GM12878 (cell line): ENCODE results near the gene PARD6B. TPM values are rescaled to one million over a fixed set of nuclear protein-coding genes. Genes with fewer than 3 reads are reported as not detected.
"Not testable (repeated sequence)": the region's sequence is repeated elsewhere in the genome, so short reads cannot be mapped to it uniquely, and the experiment has no call there.

ENCODE experiments used
- ATAC-seq: fragments of 200-7000 bp; cut with Tn5 transposase; 3 replicates; pipeline ENCODE4 v1.9.1; 2020; ENCODE audit warnings: mild to moderate bottlenecking, moderate library complexity
- BruUV-seq: library from RNA; stranded (reverse); fragments of 400-500 nt; replicated peaks from 2 replicates; lab custom pipeline; 2021; lab: Mats Ljungman, UMichigan
- CTCF ChIA-PET: fragments of 300-600 bp; sonication (Branson Sonifier 250); formaldehyde crosslinking; extraction: SDS; loops from one replicate; lab custom pipeline; 2021; ENCODE audit warnings: inconsistent platforms; lab: Yijun Ruan, JAX
- POLR2A ChIA-PET: fragments of 350-600 bp; formaldehyde crosslinking; extraction: SDS; loops from one replicate; lab custom pipeline; 2021; ENCODE audit warnings: inconsistent platforms; lab: Charles Lee
- RAD21 ChIA-PET: fragments of 300-600 bp; sonication (Branson Sonifier 250); formaldehyde crosslinking; loops from one replicate; lab custom pipeline; 2023; ENCODE audit warnings: antibody characterized with exemption; ENCODE audit not compliant: unreplicated experiment; lab: Charles Lee
- SMC1A ChIA-PET: fragments of 300-600 bp; sonication (Branson Sonifier 250); formaldehyde crosslinking; loops from one replicate; lab custom pipeline; 2023; ENCODE audit not compliant: unreplicated experiment, uncharacterized antibody; lab: Charles Lee
- DNase-seq: peaks from one replicate; pipeline ENCODE4 v3.0.0-alpha.2; 2011; ENCODE audit warnings: low read depth, low spot score
- FAIRE-seq: peaks from 3 replicates; lab custom pipeline; 2011; peaks lifted over from hg19 to GRCh38; lab: Jason Lieb, UNC
- H2AFZ ChIP-seq: 2 replicates; pipeline ENCODE4 v1.6.0; 2011; ENCODE audit warnings: low read depth, low read length, control low read depth; ENCODE audit not compliant: control insufficient read depth
- H3K27ac ChIP-seq: 2 replicates; pipeline ENCODE4 v1.5.1; 2011; ENCODE audit warnings: control low read depth; ENCODE audit not compliant: control insufficient read depth, insufficient read depth
- H3K27me3 ChIP-seq, 2 experiments: replicated peaks in 1 of 2; 2 replicates each; pipeline versions ENCODE4 v1.6.0 to v1.6.1; 2011; ENCODE audit warnings: low read length in 1 of 2; ENCODE audit not compliant: control insufficient read depth in 2 of 2, insufficient read depth in 2 of 2
- H3K36me3 ChIP-seq, 2 experiments: 2 replicates each; pipeline ENCODE4 v1.5.1; 2011; ENCODE audit warnings: low read length in 1 of 2; ENCODE audit not compliant: control insufficient read depth in 2 of 2, insufficient read depth in 2 of 2
- H3K4me1 ChIP-seq: 2 replicates; pipeline ENCODE4 v1.6.1; 2011; ENCODE audit warnings: mild to moderate bottlenecking, low read length, moderate library complexity, mixed read lengths; ENCODE audit not compliant: control insufficient read depth, insufficient read depth
- H3K4me2 ChIP-seq: 2 replicates; pipeline ENCODE4 v1.6.0; 2011; ENCODE audit warnings: control low read depth; ENCODE audit not compliant: control insufficient read depth, insufficient read depth
- H3K4me3 ChIP-seq: fragments of 200-600 bp; sonication (generic); 2 replicates; pipeline ENCODE4 v1.5.1; 2016
- H3K79me2 ChIP-seq: 2 replicates; pipeline ENCODE4 v1.6.0; 2011; ENCODE audit warnings: low read length; ENCODE audit not compliant: control insufficient read depth, insufficient read depth
- H3K9ac ChIP-seq: 2 replicates; pipeline ENCODE4 v1.8.0; 2011; ENCODE audit warnings: low read length, control low read depth, mixed read lengths; ENCODE audit not compliant: control insufficient read depth, insufficient read depth
- H3K9me3 ChIP-seq: replicated peaks from 3 replicates; pipeline ENCODE4 v1.5.1; 2011; ENCODE audit warnings: mild to moderate bottlenecking, low read length; ENCODE audit not compliant: control insufficient read depth, insufficient read depth
- H4K20me1 ChIP-seq: 2 replicates; pipeline ENCODE4 v1.6.0; 2011; ENCODE audit not compliant: control insufficient read depth, insufficient read depth
- BHLHE40 ChIP-seq, 2 experiments: fragments of 450-650 bp in 1 of 2; IDR thresholded peaks; 2 replicates each; pipeline ENCODE4 v1.6.1; 2011 to 2017; ENCODE audit warnings: low read depth in 2 of 2, borderline replicate concordance in 1 of 2, improper control_type of control experiment in 1 of 2, low read length in 1 of 2, mild to moderate bottlenecking in 1 of 2
- MEF2B ChIP-seq: fragments of 450-650 bp; IDR thresholded peaks from 2 replicates; pipeline ENCODE4 v1.6.1; 2018; ENCODE audit warnings: mild to moderate bottlenecking, moderate library complexity; ENCODE audit not compliant: partially characterized antibody, poor library complexity, severe bottlenecking
- WGBS: methylation state at CpG from one replicate; pipeline ENCODE4 v1.1.6; 2016; ENCODE audit warnings: low lambda C conversion rate; ENCODE audit not compliant: insufficient replicate concordance, insufficient coverage; ENCODE audit errors: missing lambda C conversion rate; 5-methylcytosine and 5-hydroxymethylcytosine counted together
- in situ Hi-C: fragments of 300-500 bp; cut with MboI; formaldehyde crosslinking; loops from 9 replicates; pipeline ENCODE4 v1.14.3; 2018; ENCODE audit warnings: mixed read lengths
- intact Hi-C: fragments of 100-400 bp; cut with micrococcal nuclease; formaldehyde crosslinking; loops from one replicate; pipeline ENCODE4 v1.14.2; 2022; ENCODE audit not compliant: unreplicated experiment
- polyA plus RNA-seq, 11 experiments: library from polyadenylated mRNA; depleted of rRNA in 4 of 11; unstranded in 6 of 11; stranded (reverse) in 5 of 11; fragments of >200 nt; fragmentation: Nextera tagmentation in 4 of 11; fragmentation: Illumina TruSeq in 1 of 11; extraction: Ambion mirVana in 4 of 11; extraction: Trizol in 1 of 11; gene quantifications; 1 replicate in 1 of 11; 2 replicates in 10 of 11; pipeline versions ENCODE4 v1.2.1 to v1.2.3, GENCODE V29; 2011 to 2016; ENCODE audit warnings: inconsistent platforms in 2 of 11, missing spikeins in 2 of 11, low read depth in 1 of 11
- total RNA-seq, 4 experiments: library from RNA; depleted of rRNA in 3 of 4; stranded (reverse); fragments of >200 nt in 3 of 4; fragmentation: Illumina TruSeq in 1 of 4; extraction: Trizol in 1 of 4; gene quantifications; 2 replicates each; pipeline versions ENCODE4 v1.2.1 to v1.2.3, GENCODE V29; 2013 to 2021

Gene PARD6B
- total and polyA plus RNA-seq, 10 of the 15 experiments (the other 5 are each of a cell fraction or from before 2014, with no cell fraction given), result 0.57 to 4.7 (median 2.0) TPM

GRCh38 chr20:50766955-50767809 is 35.8 kb downstream of the PARD6B start:
- intact Hi-C loops, RAD21 ChIA-PET: not testable (repeated sequence)

GRCh38 chr20:50768991-50769390 is 37.6 kb downstream of the PARD6B start:
- CTCF ChIA-PET, result interaction anchor here (1.0 kb wide), 1 partner anchor 21 kb away, joined by 3 read pairs; no protein-coding TSS in a partner anchor
- DNase-seq, SMC1A ChIA-PET, H3K27ac ChIP-seq, H3K4me3 ChIP-seq, H3K27me3 ChIP-seq, H3K4me1 ChIP-seq, intact Hi-C loops, H3K4me2 ChIP-seq, H4K20me1 ChIP-seq, POLR2A ChIA-PET, BruUV-seq, H2AFZ ChIP-seq, RAD21 ChIA-PET, H3K9me3 ChIP-seq, H3K9ac ChIP-seq, in situ Hi-C loops, H3K79me2 ChIP-seq, H3K36me3 ChIP-seq: not testable (repeated sequence)
- FAIRE-seq, result peak; percentile 72
- 33% methylated on average over 6 of the region's 7 CpGs for WGBS
- peak; percentile 37; the same call in 2 of the 3 replicates for ATAC-seq

More at GRCh38 chr20:50766955-50767809, 35.8 kb downstream of the PARD6B start:
- H3K9me3 ChIP-seq, DNase-seq, H3K27me3 ChIP-seq, H3K27ac ChIP-seq, POLR2A ChIA-PET, H3K36me3 ChIP-seq, H4K20me1 ChIP-seq, in situ Hi-C loops, BruUV-seq, H2AFZ ChIP-seq, H3K4me3 ChIP-seq, FAIRE-seq, H3K79me2 ChIP-seq, H3K9ac ChIP-seq, CTCF ChIA-PET, H3K4me1 ChIP-seq, SMC1A ChIA-PET, H3K4me2 ChIP-seq: not testable (repeated sequence)
- 15% methylated on average over 7 of the region's 10 CpGs for WGBS
- TF ChIP-seq MEF2B (peak; percentile 25), BHLHE40 (IDR thresholded peaks at IDR 0.05; ENCODE audit: borderline replicate concordance in 1 of 2, low read depth in 2 of 2, low read length in 1 of 2) (peak in 1 of 2 experiments; percentile 24; a peak in 1 of 4 replicates)
- peak; percentile 32; the same call in 2 of the 3 replicates for ATAC-seq

GRCh38 chr20:50769551-50770085 is 38.2 kb downstream of the PARD6B start:
- DNase-seq, in situ Hi-C loops, FAIRE-seq, CTCF ChIA-PET, H3K36me3 ChIP-seq, H3K4me1 ChIP-seq, BruUV-seq, H2AFZ ChIP-seq, ATAC-seq, RAD21 ChIA-PET, H3K27ac ChIP-seq, H3K9me3 ChIP-seq, H3K9ac ChIP-seq, intact Hi-C loops, H4K20me1 ChIP-seq, H3K4me2 ChIP-seq, SMC1A ChIA-PET, H3K27me3 ChIP-seq, H3K79me2 ChIP-seq, H3K4me3 ChIP-seq: not testable (repeated sequence)
- POLR2A ChIA-PET, result interaction anchor here (0.6 kb wide), 1 partner anchor 19 kb away, joined by 4 read pairs; no protein-coding TSS in a partner anchor
- WGBS, result 34% methylated on average over 9 of the region's 12 CpGs
